ENCODE measurements around the gene XPO4. TPM values are rescaled to one million over a fixed set of nuclear protein-coding genes. Genes with fewer than 3 reads are reported as not detected.
"Not testable (repeated sequence)": the region's sequence is repeated elsewhere in the genome, so short reads cannot be mapped to it uniquely, and the experiment has no call there.

The XPO4 gene
- total RNA-seq (2014; rRNA removed; shearing (Covaris generic)) = 33.4 and 34.4 TPM in 2 replicates

DNA sequence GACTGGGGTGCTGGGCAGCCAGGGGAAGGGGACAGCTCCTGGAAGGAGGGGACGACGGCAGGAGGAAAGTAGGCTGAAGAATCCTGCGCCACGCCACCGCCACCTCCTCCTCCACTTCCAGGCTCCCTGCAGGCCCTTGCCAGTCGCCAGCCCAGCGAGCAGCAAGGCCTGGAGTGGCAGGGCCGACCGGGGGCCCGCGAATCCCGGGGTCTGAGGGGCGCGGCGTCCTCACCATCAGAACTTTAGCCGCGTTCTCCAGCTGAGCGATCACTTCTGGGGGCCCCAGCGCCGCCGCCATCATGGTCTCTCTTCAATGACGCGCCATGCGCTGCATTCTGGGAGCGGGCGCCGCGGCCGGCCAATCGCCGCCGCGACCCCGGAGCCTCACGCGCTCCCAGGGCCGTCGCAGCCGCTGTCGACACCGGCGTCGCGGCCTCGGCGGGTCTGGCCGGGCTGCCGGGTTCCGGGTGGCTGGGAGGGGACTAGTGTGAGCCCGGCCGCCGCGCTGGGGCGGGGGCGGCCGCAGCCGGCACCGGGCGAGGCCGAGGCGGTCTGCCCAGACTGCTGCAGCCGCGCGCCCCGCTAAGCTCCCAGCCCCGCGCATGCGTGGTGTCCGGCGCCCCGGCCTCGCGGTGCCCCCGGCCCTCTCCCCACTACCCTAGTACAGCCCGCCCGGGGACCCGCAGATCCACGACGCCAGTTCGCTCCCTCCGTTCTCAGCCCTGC lies at the start of gene XPO4:
Gene XPO4 (minus strand): TSS at position 309 of the 726 bp plus-strand sequence. CDS start 8 bp downstream, at position 301.
- H3K27me3 ChIP-seq (ENCODE audit: control insufficient read depth, insufficient read depth, low read length) = no peaks in the 10 kb centered on the region
- H3K4me3 ChIP-seq (ENCODE audit: insufficient read depth, low read depth, low read length) = peak within 1 kb of the TSS; percentile 93
- H3K36me3 ChIP-seq (replicated peaks; ENCODE audit: control insufficient read depth, insufficient read depth, low read length) = no peaks in the 10 kb centered on the region; the same call in 1 of the 2 replicates
- peak; percentile 95 for DNase-seq

DNA sequence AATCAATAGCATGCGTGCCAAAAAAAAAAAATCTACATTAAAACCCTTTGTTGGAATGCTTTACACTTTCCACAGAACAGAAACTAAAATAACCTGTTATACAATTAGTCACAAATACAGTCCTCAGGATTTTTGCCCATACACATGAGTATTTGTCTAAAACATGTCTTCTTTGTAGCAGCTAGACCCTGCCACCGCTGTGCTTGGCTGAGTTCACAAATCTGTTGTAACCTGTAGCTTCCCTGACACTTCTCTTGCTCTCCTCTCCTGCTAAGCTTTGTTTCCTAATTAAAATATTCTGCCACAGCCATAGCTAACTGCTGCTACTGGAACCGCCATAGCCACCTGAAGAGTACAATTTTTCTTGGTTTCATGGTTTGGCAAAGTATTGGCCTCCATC lies 45.5 kb upstream of the XPO4 start:
- peaks cover 16% of the 10 kb centered on the region for H3K27me3 ChIP-seq (ENCODE audit: control insufficient read depth, insufficient read depth, low read length)
- H3K4me3 ChIP-seq (ENCODE audit: insufficient read depth, low read depth, low read length); DNase-seq; H3K36me3 ChIP-seq (replicated peaks; ENCODE audit: control insufficient read depth, insufficient read depth, low read length): not testable (repeated sequence)

DNA sequence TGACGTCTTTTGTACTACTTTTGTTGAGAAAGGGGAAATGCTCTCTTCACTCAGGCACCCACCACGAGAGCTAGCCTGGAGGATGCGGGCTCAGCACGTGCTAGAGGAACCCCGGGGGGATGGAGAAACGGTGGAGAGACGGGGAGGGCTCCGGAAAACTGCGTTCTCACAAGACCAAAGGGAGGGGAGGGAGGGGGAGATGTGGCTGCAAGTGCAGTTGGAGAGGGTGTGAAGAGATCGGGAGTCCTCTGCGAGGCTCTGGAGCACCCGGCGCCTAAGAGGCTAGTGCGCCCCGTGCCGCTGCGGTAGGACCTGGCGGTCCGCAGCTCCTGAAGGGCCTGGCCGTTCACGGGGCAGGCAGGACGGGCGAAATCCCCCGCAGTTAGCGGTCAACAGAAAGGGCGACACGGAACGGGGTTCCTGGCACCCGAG lies 43.4 kb upstream of the XPO4 start:
- DNase-seq = peak; percentile 71
- H3K4me3 ChIP-seq (ENCODE audit: insufficient read depth, low read depth, low read length) = peak overlapping the region; percentile 37
- H3K36me3 ChIP-seq (replicated peaks; ENCODE audit: control insufficient read depth, insufficient read depth, low read length) = no peaks in the 10 kb centered on the region
- H3K27me3 ChIP-seq (ENCODE audit: control insufficient read depth, insufficient read depth, low read length) = peaks cover 16% of the 10 kb centered on the region

DNA sequence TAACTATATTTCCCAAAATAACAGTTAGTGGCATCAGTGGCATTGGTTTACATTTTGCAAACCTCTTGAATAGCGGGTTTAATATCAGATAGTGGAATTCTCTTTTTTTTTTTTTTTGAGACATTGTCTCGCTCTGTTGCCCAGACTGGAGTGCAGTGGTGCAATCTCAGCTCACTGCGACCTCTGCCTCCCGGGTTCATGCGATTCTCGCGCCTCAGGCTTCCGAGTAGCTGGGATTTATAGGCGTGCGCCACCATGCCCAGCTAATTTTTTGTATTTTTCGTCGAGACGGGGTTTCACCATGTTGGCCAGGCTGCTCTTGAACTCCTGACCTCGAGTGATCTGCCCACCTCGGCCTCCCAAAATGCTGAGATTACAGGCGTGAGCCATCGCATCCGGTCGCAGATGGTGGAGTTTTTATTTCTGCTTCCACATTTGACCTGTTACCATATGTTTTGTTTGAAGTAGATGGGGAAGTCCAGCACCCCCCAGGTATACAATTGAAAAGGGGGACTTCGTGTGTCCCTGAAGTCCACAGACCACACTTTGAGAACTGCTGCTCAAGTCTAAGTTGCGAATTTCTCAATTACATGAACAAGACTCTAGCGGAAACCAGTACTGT lies 40.5 kb upstream of the XPO4 start:
- H3K4me3 ChIP-seq (ENCODE audit: insufficient read depth, low read depth, low read length) = no peak overlapping the region
- no peaks in the 10 kb centered on the region for H3K36me3 ChIP-seq (replicated peaks; ENCODE audit: control insufficient read depth, insufficient read depth, low read length)
- no peak for DNase-seq
- peaks cover 16% of the 10 kb centered on the region for H3K27me3 ChIP-seq (ENCODE audit: control insufficient read depth, insufficient read depth, low read length)

DNA sequence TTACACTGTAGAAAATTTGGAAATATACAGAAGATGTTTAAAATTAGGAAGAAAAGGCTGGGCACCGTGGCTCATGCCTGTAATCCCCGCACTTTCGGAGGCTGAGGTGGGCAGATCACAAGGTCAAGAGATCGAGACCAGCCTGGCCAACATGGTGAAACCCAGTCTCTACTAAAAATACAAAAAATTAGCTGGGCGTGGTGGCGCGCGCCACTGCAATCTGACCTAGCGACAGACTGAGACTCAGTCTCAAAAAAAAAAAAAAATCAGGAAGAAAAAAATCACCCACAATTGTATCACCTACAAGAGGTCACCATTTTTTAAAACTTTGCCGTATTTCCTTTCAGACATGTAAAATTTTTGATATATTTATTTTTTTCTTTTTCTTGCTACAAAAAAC lies 38.0 kb upstream of the XPO4 start:
- DNase-seq; H3K36me3 ChIP-seq (replicated peaks; ENCODE audit: control insufficient read depth, insufficient read depth, low read length); H3K27me3 ChIP-seq (ENCODE audit: control insufficient read depth, insufficient read depth, low read length); H3K4me3 ChIP-seq (ENCODE audit: insufficient read depth, low read depth, low read length): not testable (repeated sequence)

DNA sequence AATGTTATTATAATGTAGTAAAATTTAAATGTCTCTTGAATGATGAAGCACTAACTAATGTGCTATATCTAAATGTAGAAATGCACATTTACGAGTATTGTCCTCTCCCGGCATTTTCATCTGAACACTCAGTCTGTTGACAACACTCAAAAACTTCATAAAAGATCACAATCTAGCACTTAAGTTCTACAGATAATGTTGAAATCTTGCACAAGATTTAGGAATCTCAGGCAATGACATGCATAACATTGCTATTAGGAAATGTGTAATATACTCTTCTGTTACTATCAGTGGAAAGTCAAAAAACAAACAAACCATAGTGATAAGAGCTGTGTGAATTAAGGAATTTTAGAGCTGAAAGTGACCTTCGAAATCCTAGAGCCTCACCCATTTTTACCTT lies 37.5 kb upstream of the XPO4 start:
- DNase-seq = no peak
- no peaks in the 10 kb centered on the region for H3K36me3 ChIP-seq (replicated peaks; ENCODE audit: control insufficient read depth, insufficient read depth, low read length)
- no peak overlapping the region for H3K4me3 ChIP-seq (ENCODE audit: insufficient read depth, low read depth, low read length)
- H3K27me3 ChIP-seq (ENCODE audit: control insufficient read depth, insufficient read depth, low read length) = peaks cover 2% of the 10 kb centered on the region

DNA sequence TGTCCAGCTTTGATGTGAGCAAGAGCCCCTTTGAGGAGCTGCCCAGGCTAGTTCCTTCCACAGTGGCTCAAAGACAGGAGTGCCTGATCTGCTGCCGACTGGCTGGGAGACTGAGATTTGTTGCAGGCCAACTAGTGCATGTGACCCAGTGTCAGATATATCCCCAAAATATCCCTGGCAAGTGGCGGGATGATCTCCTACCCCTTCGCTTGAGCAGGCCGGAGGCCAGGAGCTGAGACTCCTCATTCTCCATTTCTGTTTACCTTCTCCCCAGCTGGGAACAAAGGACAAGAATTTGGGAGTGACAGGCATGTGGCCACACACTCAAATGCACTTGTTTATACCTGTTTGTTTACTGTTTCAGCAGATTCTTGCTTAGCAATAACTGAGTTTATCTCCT lies 37.1 kb upstream of the XPO4 start:
- H3K4me3 ChIP-seq (ENCODE audit: insufficient read depth, low read depth, low read length) = no peak overlapping the region
- no peaks in the 10 kb centered on the region for H3K36me3 ChIP-seq (replicated peaks; ENCODE audit: control insufficient read depth, insufficient read depth, low read length)
- DNase-seq = no peak
- H3K27me3 ChIP-seq (ENCODE audit: control insufficient read depth, insufficient read depth, low read length) = no peaks in the 10 kb centered on the region

DNA sequence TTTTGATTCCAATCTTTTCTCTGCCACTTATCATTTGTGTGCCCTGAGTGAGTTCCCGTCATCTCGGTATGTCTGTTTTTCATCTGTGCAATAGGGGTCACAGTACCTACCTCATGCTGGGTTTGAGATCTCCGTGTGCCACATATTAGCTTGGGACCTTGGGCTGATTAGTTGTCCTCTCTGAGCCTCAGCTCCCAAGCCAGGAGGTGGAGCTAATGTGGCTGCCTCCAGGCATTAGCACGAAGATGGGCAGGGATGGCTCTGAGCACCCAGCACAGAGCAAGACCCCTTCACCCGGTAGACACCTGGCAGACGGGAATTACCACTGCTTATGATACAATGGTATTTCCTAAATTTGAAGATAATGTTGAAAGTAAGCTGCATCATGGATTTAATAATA lies 35.8 kb upstream of the XPO4 start:
- no peaks in the 10 kb centered on the region for H3K27me3 ChIP-seq (ENCODE audit: control insufficient read depth, insufficient read depth, low read length)
- no peak for DNase-seq
- no peaks in the 10 kb centered on the region for H3K36me3 ChIP-seq (replicated peaks; ENCODE audit: control insufficient read depth, insufficient read depth, low read length)
- no peak overlapping the region for H3K4me3 ChIP-seq (ENCODE audit: insufficient read depth, low read depth, low read length)

DNA sequence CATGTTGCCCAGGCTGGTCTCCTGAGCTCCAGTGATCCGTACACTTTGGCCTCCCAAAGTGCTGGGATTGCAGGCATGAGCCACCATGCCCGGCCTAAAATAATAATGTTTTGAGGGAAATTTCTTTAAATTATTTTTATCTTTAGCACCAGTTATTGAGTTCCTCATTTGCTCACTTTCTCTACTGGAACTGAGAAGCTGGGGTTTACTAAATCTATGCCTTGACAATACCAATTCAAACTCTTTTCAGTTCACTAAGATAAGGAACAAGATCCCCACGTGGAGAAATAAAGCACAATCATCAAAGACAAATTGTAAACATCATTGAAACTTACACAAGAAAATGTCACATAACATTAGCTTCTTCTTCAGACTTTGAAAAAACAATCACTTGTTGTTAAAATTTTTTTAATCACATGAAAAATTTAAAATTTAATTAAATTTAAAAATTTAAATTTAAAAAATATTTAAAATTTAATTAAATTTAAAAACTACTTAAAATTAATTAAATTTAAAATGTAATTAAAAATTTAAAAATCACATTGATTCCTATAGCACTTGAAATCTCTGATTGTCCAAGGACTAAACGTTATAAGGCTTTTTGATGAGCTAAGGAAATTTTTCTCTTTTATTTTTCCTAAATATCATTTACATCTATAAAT lies 25.2 kb upstream of the XPO4 start:
- no peak for DNase-seq
- no peaks in the 10 kb centered on the region for H3K27me3 ChIP-seq (ENCODE audit: control insufficient read depth, insufficient read depth, low read length)
- H3K4me3 ChIP-seq (ENCODE audit: insufficient read depth, low read depth, low read length) = no peak overlapping the region
- H3K36me3 ChIP-seq (replicated peaks; ENCODE audit: control insufficient read depth, insufficient read depth, low read length) = no peaks in the 10 kb centered on the region

DNA sequence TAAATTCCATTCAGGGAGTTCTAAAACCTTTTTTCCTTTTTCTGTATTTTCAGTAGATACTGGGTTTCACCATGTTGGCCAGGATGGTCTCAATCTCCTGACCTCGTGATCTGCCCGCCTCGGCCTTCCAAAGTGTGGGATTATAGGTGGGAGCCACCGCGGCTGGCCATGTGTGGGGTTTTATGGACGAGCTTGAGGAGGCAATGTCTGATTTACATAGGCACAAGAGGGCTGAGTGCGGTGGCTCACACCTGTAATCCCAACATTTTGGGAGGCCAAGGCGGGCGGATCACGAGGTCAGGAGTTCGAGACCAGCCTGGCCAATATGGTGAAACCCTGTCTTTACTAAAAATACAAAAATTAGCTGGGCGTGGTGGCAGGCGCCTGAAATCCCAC lies 22.8 kb upstream of the XPO4 start:
- DNase-seq = not testable (repeated sequence)

DNA sequence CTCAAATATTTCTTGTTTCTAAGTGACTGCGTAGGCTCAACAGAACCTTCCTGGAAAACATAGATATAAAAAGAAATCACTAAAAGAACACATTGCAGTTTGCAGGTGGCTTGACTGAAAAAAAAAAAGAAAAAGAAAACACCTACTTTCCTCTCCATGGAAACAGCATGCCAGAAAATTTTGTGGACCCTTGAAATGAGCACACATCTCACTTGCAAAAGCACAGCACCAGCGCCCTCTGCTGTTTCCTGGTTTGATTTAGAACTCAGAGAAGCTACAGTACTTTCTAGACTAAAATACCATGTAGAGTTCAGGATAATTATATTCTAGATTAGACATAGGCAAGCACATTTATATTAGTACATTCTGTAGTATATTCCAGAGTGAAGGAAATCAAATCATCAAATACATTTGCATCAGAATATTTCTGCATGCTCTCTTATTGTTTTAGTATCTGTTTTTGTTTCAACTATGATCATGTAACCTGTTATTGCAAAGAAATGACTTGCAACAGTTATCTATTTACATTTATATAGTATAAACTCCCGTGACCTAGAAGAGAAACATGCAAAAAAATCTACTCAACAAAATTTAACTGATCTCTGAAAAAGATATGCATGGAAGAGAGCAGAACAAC lies 22.3 kb upstream of the XPO4 start:
- no peaks in the 10 kb centered on the region for H3K27me3 ChIP-seq (ENCODE audit: control insufficient read depth, insufficient read depth, low read length)
- H3K36me3 ChIP-seq (replicated peaks; ENCODE audit: control insufficient read depth, insufficient read depth, low read length) = no peaks in the 10 kb centered on the region
- peak; percentile 71 for DNase-seq
- no peak overlapping the region for H3K4me3 ChIP-seq (ENCODE audit: insufficient read depth, low read depth, low read length)

More for the DNA sequence above, 22.8 kb upstream of the XPO4 start:
- not testable (repeated sequence) for H3K36me3 ChIP-seq (replicated peaks; ENCODE audit: control insufficient read depth, insufficient read depth, low read length); H3K27me3 ChIP-seq (ENCODE audit: control insufficient read depth, insufficient read depth, low read length); H3K4me3 ChIP-seq (ENCODE audit: insufficient read depth, low read depth, low read length)

DNA sequence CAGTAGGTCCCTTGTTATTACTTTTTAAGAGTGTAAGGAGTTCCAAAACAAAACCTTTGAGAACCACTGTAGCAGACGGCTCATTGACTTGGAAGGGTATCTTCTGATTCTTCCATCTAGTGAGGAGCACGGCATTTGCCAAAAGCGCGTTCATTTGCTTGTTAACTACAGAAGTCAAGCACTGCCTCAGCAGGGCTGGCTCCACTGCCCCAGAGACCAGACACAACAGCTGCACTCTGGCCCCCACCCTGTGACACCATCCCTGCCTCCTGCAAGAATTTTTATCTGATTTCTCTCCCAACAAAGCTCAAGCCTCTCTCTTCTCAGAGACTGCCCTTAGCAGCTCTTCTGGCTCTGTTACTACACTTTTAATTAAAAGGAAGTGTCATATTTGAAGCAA lies 20.7 kb upstream of the XPO4 start:
- H3K36me3 ChIP-seq (replicated peaks; ENCODE audit: control insufficient read depth, insufficient read depth, low read length) = no peaks in the 10 kb centered on the region
- no peak overlapping the region for H3K4me3 ChIP-seq (ENCODE audit: insufficient read depth, low read depth, low read length)
- DNase-seq = no peak
- H3K27me3 ChIP-seq (ENCODE audit: control insufficient read depth, insufficient read depth, low read length) = no peaks in the 10 kb centered on the region

DNA sequence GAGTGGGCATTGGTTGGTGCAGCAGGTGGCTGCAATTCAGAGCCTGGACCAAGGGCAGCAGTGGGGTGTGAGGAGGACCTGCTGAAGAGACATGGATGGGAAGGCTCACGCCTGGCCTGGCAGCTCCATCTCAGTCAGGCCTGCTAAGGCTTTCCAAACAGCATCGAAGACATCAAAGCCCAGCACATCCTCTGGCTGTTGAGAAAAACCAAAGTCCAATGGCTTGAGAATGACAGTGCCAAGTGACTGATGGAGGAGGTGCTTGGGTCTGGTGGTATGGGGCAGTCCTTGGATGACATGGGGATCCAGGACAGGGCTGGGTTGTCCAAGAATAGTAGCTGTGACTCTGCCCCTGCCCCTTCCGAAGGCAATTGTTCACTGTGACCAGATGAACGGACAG lies 19.0 kb upstream of the XPO4 start:
- DNase-seq = no peak
- no peaks in the 10 kb centered on the region for H3K36me3 ChIP-seq (replicated peaks; ENCODE audit: control insufficient read depth, insufficient read depth, low read length)
- H3K4me3 ChIP-seq (ENCODE audit: insufficient read depth, low read depth, low read length) = no peak overlapping the region
- H3K27me3 ChIP-seq (ENCODE audit: control insufficient read depth, insufficient read depth, low read length) = no peaks in the 10 kb centered on the region

DNA sequence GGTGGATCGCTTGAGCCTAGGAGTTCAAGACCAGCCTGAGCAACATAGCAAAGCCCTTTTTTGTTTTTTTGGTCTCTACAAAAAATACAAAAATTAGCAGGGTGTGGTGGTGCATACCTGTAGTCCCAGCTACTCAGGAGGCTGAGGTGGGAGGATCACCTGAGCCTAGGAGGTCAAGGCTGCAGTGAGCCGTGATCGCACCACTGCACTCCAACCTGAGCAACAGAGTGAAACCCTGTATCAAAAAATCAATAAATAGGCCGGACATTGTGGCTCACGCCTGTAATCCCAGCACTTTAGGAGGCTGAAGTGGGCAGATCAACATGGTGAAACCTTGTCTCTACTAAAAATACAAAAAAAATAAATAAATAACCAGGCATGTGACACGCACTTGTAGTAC lies 13.1 kb upstream of the XPO4 start:
- not testable (repeated sequence) for H3K4me3 ChIP-seq (ENCODE audit: insufficient read depth, low read depth, low read length); DNase-seq; H3K27me3 ChIP-seq (ENCODE audit: control insufficient read depth, insufficient read depth, low read length); H3K36me3 ChIP-seq (replicated peaks; ENCODE audit: control insufficient read depth, insufficient read depth, low read length)

DNA sequence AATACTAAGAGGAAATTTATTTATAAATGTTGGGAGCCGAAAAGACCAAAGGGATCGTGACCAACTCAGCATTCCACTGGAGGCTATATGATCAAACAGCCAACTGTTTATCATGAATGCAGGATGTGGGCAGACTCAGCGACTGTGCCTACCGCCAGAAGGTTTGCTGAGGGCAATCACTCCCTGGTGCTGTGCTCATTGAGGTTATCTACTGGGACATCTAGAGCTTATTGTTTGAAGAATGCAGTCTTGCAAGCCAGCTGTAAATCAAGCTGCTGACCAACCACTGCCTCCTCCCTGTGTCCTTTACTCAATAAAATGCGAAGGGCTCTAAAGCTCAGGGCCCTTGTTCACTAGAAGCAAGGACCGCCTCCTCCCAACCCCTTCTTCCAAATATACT lies 8.5 kb upstream of the XPO4 start:
- no peaks in the 10 kb centered on the region for H3K27me3 ChIP-seq (ENCODE audit: control insufficient read depth, insufficient read depth, low read length)
- H3K36me3 ChIP-seq (replicated peaks; ENCODE audit: control insufficient read depth, insufficient read depth, low read length) = no peaks in the 10 kb centered on the region
- no peak for DNase-seq
- H3K4me3 ChIP-seq (ENCODE audit: insufficient read depth, low read depth, low read length) = no peak overlapping the region

Data from H7 (cell line).